Osteocyte (in vitro differentiated cells): ENCODE measurements around the gene SLC4A8. TPM values are rescaled to one million over a fixed set of nuclear protein-coding genes. Genes with fewer than 3 reads are reported as not detected.

Experiments
- DNase-seq: peaks from one replicate; pipeline ENCODE4 v3.0.0; 2021; ENCODE audit warnings: mixed read lengths; ENCODE audit not compliant: unreplicated experiment; ENCODE audit errors: extremely low spot score
- H3K27ac Mint-ChIP-seq: one replicate; pipeline ENCODE4 v1.8.0; 2021; ENCODE audit warnings: mild to moderate bottlenecking, mixed read lengths; ENCODE audit not compliant: unreplicated experiment
- H3K27me3 Mint-ChIP-seq: one replicate; pipeline ENCODE4 v1.8.0; 2021; ENCODE audit warnings: mixed read lengths; ENCODE audit not compliant: unreplicated experiment
- H3K36me3 Mint-ChIP-seq: one replicate; pipeline ENCODE4 v1.8.0; 2021; ENCODE audit warnings: mixed read lengths; ENCODE audit not compliant: unreplicated experiment
- H3K4me1 Mint-ChIP-seq: one replicate; pipeline ENCODE4 v1.8.0; 2021; ENCODE audit warnings: mixed read lengths; ENCODE audit not compliant: unreplicated experiment
- H3K4me3 Mint-ChIP-seq: one replicate; pipeline ENCODE4 v1.8.0; 2021; ENCODE audit warnings: mild to moderate bottlenecking, moderate library complexity, mixed read lengths; ENCODE audit not compliant: unreplicated experiment
- H3K9me3 Mint-ChIP-seq: one replicate; pipeline ENCODE4 v1.8.0; 2021; ENCODE audit warnings: mixed read lengths; ENCODE audit not compliant: unreplicated experiment
- CTCF ChIP-seq: fragments of 200-600 bp; sonication (generic); IDR thresholded peaks from 2 replicates; pipeline ENCODE4 v1.5.0; 2021; ENCODE audit warnings: antibody characterized with exemption, mild to moderate bottlenecking, moderate library complexity
- total RNA-seq: library from RNA; stranded (reverse); gene quantifications from 2 replicates; pipeline ENCODE4 v1.2.1, GENCODE V29; 2021

The SLC4A8 gene
- total RNA-seq, 1 donor from 2014 or later: 3.6 TPM

GRCh38 chr12:51472984-51473383 lies 48.4 kb downstream of the SLC4A8 start:
- no peak for TF ChIP-seq CTCF
- no peak for DNase-seq
- Mint-ChIP-seq H3K9me3 (no peaks in the 10 kb centered on the region), H3K4me3 (no peak overlapping the region), H3K4me1 (no peaks in the 10 kb centered on the region), H3K27ac (no peak overlapping the region), H3K36me3 (peaks cover 6% of the 10 kb centered on the region), H3K27me3 (no peaks in the 10 kb centered on the region)

- H3K27me3 Mint-ChIP-seq: no peaks in the 10 kb centered on the region
- H3K9me3 Mint-ChIP-seq: no peaks in the 10 kb centered on the region
- H3K4me3 Mint-ChIP-seq: no peak overlapping the region
- H3K4me1 Mint-ChIP-seq: no peaks in the 10 kb centered on the region
- peaks cover 6% of the 10 kb centered on the region for H3K36me3 Mint-ChIP-seq
- TF ChIP-seq CTCF: no peak
- DNase-seq: no peak
- no peak overlapping the region for H3K27ac Mint-ChIP-seq
These were observed 49.3 kb downstream of the SLC4A8 start for GRCh38 chr12:51473947-51474346.

GRCh38 chr12:51475543-51475942 lies 50.9 kb downstream of the SLC4A8 start:
- Mint-ChIP-seq H3K9me3 (no peaks in the 10 kb centered on the region), H3K4me3 (no peak overlapping the region), H3K27ac (no peak overlapping the region), H3K27me3 (no peaks in the 10 kb centered on the region), H3K4me1 (no peaks in the 10 kb centered on the region), H3K36me3 (peaks cover 6% of the 10 kb centered on the region)
- no peak for DNase-seq
- TF ChIP-seq CTCF: no peak

GRCh38 chr12:51480978-51481377 lies 56.3 kb downstream of the SLC4A8 start:
- no peaks in the 10 kb centered on the region for H3K9me3 Mint-ChIP-seq
- H3K4me3 Mint-ChIP-seq: no peak overlapping the region
- TF ChIP-seq CTCF: no peak
- no peaks in the 10 kb centered on the region for H3K27me3 Mint-ChIP-seq
- H3K27ac Mint-ChIP-seq: no peak overlapping the region
- no peak for DNase-seq
- H3K4me1 Mint-ChIP-seq: peaks cover 15% of the 10 kb centered on the region
- H3K36me3 Mint-ChIP-seq: no peaks in the 10 kb centered on the region

- no peak for DNase-seq
- no peaks in the 10 kb centered on the region for H3K27me3 Mint-ChIP-seq
- no peaks in the 10 kb centered on the region for H3K9me3 Mint-ChIP-seq
- H3K4me1 Mint-ChIP-seq: peaks cover 15% of the 10 kb centered on the region
- H3K4me3 Mint-ChIP-seq: peak overlapping the region; percentile 27
- peak overlapping the region; percentile 97 for H3K27ac Mint-ChIP-seq
- TF ChIP-seq CTCF: peak; percentile 32
- H3K36me3 Mint-ChIP-seq: no peaks in the 10 kb centered on the region
These were observed 58.5 kb downstream of the SLC4A8 start for GRCh38 chr12:51482929-51483697.
